ENCODE measurements around the gene AP2M1.

The AP2M1 gene

DNA sequence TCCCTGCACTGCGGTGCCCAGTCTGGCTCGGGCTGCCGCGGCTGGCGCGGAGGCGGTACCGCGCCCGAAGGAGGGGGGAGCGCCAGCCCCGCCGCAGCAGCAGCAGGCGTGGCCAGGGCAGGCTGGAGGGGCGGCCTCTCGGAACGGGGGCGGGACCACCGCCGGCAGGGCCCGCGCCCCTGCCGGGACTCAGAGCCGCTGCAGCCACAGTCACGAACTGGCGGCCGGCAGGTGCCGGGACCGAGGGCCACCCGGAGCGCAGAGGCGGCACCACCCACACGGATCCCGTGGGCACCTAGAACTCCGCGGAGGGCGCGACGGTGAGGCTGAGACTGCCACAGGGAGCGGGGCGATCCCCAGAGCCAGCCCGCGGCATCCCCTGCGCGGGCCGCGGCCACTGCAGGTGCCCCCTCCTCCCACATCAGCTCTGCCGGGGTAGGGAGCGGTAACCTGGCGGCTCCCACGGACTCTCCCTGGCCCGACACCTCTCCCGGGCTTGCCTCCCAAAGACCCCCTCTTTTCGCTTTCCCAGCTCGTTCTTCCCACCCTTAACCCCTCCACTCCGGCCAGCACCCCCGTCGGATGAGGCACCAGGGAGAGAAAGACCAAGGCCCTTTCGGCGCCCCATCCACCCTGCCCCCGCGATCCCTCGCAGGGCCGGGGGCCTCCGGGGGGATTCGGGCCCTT is 54.9 kb downstream of the AP2M1 start, which contains the start of gene VWA5B2:
Gene VWA5B2 (plus strand): TSS at position 192 of the 687 bp plus-strand sequence. CDS start 944 bp downstream, outside the sequence.
- DNase-seq = peak; percentile 24

DNA sequence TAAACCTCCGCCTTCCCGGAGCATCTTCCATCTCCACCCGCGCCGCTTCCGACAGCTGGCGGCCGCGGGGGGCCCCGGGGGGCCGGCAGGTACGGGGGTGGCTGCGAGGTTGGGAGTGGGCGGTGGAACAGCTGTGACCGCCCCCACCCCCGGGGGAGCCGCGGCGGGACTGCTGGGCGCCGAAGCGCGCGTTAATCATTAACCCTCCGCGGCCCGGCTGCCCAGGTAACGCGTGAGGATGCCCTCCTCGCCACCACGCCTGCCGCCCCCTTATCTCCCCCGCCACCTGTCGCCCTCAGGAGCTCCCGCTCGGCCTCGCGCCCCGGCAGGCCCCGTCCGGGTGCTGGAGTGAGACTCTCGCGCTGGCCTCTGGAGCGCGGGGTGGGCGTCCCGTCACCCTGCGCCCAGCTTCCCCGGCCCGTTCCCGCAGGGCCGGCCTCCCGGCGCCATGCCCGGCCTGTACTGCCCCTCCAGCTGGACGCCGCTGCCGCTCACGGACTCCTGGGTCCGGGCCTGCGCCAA is 55.5 kb downstream of the AP2M1 start:
- DNase-seq = no peak

DNA sequence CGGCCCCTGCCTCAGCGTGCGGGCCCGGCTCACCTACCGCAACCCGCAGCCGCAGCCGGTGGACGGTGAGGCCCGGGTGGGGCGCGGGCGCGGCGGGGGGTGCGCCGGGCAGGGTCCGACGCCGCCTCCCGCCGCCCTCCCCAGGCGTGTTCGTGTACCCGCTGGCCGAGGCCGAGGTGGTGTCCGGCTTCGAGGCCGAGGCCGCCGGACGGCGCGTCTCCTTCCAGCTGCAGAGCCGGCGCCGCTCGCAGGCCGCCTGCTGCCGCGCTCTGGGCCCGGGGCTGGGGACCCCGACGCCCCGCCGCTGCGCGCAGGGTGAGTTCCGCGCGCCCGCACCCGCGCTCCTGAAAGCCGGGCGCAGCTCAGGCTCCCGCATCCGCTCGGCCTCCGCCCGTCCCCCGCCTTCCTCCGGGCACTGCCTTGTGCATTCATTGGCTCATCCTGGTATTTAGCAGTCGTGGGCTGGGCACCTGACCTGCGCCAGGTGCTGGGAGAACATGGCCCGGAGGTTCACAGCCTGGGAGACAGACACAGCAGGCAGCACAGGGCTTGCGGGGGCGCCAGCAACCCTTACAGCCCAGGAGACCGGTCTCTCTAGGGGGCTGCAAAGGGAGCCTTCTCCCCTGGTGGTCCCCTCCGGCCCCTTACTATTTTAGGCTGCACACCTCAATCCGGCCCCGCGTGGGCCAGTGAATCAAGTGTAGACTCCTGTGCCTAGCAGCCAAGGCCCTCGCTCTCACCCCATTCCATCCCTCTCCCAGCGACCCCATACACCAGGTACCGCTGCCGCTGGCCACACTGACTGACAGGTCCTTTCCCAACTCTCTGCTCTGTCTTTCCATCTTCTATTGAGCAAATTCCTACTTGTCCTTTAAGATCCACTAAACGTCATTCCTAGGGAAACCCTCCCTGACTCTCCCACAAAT is 56.2 kb downstream of the AP2M1 start:
- DNase-seq = no peak

DNA sequence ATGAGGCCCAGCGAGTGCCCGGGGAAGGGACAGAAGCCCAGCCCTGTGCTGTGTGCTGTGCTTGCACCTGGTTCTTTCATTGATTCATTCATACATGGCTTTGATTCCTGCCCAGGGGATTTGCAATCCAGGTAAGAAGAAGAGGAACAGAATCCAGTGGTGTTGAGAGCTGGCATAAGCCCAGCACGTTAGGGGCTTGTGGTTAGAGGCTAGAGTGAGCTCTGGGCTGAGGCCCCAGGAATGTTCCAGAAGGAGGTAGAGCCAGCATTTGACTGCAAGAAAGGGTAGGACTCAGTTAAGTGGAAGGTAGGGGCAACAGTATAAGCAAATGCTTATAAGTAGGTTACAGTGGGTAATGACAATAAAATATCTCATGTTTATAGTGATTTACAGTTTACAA is 57.0 kb downstream of the AP2M1 start:
- peak; percentile 23 for DNase-seq

DNA sequence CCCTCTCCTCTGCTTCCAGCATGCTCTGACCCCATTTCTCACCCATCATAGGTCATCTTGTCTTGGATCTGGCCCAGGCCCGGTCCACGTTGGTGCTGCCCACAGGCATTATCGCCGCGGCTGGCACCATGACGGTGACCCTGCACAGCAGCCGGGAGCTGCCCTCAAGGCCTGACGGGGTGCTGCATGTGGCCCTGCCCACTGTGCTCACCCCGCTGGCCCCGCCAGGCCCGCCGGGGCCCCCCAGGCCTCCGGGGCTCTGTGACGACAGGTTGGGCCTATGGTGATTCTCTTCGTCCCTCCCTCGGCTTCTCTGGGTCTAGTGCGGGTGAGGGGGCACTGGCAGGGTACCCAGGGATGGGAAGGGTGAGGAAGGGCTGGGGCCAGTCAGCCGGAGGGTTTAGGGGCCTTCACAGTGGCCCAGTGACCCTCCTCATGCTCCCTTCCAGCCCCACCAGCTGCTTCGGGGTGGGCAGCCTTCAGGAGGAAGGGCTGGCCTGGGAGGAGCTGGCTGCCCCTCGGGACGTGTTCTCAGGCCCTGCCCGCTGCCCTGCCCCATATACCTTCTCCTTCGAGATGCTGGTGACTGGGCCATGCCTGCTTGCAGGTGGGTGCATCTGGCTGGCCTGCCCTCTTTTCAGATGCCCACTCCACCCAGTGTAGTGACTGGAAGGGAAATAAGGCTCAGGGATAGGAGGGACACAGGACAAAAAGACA is 58.6 kb downstream of the AP2M1 start:
- DNase-seq = no peak
